ENCODE measurements around the gene FGF18. TPM values are rescaled to one million over a fixed set of nuclear protein-coding genes. Genes with fewer than 3 reads are reported as not detected.

The FGF18 gene
- total RNA-seq, 1 donor from 2014 or later: 2.4 TPM

GRCh38 chr5:171442287-171443042 is 23.0 kb downstream of the FGF18 start:
- no peaks in the 10 kb centered on the region for H3K9me3 Mint-ChIP-seq
- no peak for DNase-seq (ENCODE audit: low read depth, low spot score)
- H3K4me3 Mint-ChIP-seq: no peak overlapping the region
- TF ChIP-seq, protein P1, sequence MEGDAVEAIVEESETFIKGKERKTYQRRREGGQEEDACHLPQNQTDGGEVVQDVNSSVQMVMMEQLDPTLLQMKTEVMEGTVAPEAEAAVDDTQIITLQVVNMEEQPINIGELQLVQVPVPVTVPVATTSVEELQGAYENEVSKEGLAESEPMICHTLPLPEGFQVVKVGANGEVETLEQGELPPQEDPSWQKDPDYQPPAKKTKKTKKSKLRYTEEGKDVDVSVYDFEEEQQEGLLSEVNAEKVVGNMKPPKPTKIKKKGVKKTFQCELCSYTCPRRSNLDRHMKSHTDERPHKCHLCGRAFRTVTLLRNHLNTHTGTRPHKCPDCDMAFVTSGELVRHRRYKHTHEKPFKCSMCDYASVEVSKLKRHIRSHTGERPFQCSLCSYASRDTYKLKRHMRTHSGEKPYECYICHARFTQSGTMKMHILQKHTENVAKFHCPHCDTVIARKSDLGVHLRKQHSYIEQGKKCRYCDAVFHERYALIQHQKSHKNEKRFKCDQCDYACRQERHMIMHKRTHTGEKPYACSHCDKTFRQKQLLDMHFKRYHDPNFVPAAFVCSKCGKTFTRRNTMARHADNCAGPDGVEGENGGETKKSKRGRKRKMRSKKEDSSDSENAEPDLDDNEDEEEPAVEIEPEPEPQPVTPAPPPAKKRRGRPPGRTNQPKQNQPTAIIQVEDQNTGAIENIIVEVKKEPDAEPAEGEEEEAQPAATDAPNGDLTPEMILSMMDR (conservative IDR thresholded peaks at IDR 0.05): no peak
- H3K27ac Mint-ChIP-seq (ENCODE audit: unreplicated experiment): no peak overlapping the region
- H3K4me1 Mint-ChIP-seq: peaks cover 1% of the 10 kb centered on the region
- no peaks in the 10 kb centered on the region for H3K27me3 Mint-ChIP-seq (ENCODE audit: low read depth)
- H3K36me3 Mint-ChIP-seq (ENCODE audit: low read depth): no peaks in the 10 kb centered on the region

- Mint-ChIP-seq H3K27ac (ENCODE audit: unreplicated experiment) (no peak overlapping the region), H3K36me3 (ENCODE audit: low read depth) (no peaks in the 10 kb centered on the region), H3K27me3 (ENCODE audit: low read depth) (peaks cover 7% of the 10 kb centered on the region), H3K4me3 (no peak overlapping the region), H3K9me3 (no peaks in the 10 kb centered on the region), H3K4me1 (peaks cover 19% of the 10 kb centered on the region)
- TF ChIP-seq, protein P1 (conservative IDR thresholded peaks at IDR 0.05): no peak
- no peak for DNase-seq (ENCODE audit: low read depth, low spot score)
These were observed 25.1 kb downstream of the FGF18 start for GRCh38 chr5:171444582-171444981.

GRCh38 chr5:171445644-171446516 is 26.4 kb downstream of the FGF18 start:
- peaks cover 26% of the 10 kb centered on the region for H3K4me1 Mint-ChIP-seq
- no peak overlapping the region for H3K27ac Mint-ChIP-seq (ENCODE audit: unreplicated experiment)
- peaks cover 7% of the 10 kb centered on the region for H3K27me3 Mint-ChIP-seq (ENCODE audit: low read depth)
- DNase-seq (ENCODE audit: low read depth, low spot score): no peak
- no peak overlapping the region for H3K4me3 Mint-ChIP-seq
- no peaks in the 10 kb centered on the region for H3K36me3 Mint-ChIP-seq (ENCODE audit: low read depth)
- TF ChIP-seq, protein P1 (conservative IDR thresholded peaks at IDR 0.05): no peak
- H3K9me3 Mint-ChIP-seq: no peaks in the 10 kb centered on the region

- no peaks in the 10 kb centered on the region for H3K36me3 Mint-ChIP-seq (ENCODE audit: low read depth)
- peaks cover 7% of the 10 kb centered on the region for H3K27me3 Mint-ChIP-seq (ENCODE audit: low read depth)
- DNase-seq (ENCODE audit: low read depth, low spot score): no peak
- no peak overlapping the region for H3K4me3 Mint-ChIP-seq
- H3K4me1 Mint-ChIP-seq: peaks cover 26% of the 10 kb centered on the region
- no peak overlapping the region for H3K27ac Mint-ChIP-seq (ENCODE audit: unreplicated experiment)
- no peaks in the 10 kb centered on the region for H3K9me3 Mint-ChIP-seq
- TF ChIP-seq, protein P1 (conservative IDR thresholded peaks at IDR 0.05): no peak
These were observed 27.8 kb downstream of the FGF18 start for GRCh38 chr5:171447226-171447625.

- H3K27me3 Mint-ChIP-seq (ENCODE audit: low read depth): peaks cover 7% of the 10 kb centered on the region
- H3K36me3 Mint-ChIP-seq (ENCODE audit: low read depth): no peaks in the 10 kb centered on the region
- H3K27ac Mint-ChIP-seq (ENCODE audit: unreplicated experiment): peak overlapping the region; percentile 12
- peak overlapping the region; percentile 41 for H3K4me3 Mint-ChIP-seq
- no peak for DNase-seq (ENCODE audit: low read depth, low spot score)
- TF ChIP-seq, protein P1 (conservative IDR thresholded peaks at IDR 0.05): no peak
- H3K9me3 Mint-ChIP-seq: no peaks in the 10 kb centered on the region
- H3K4me1 Mint-ChIP-seq: peaks cover 26% of the 10 kb centered on the region
These were observed 30.0 kb downstream of the FGF18 start for GRCh38 chr5:171449426-171449825.

Measured in neural crest cell (in vitro differentiated cells).